PC-3 (cell line): ENCODE data around the gene TEX51. TPM values are rescaled to one million over a fixed set of nuclear protein-coding genes. Genes with fewer than 3 reads are reported as not detected.

ENCODE experiments used
- ATAC-seq: fragments of 200-7000 bp; cut with Tn5 transposase; 2 replicates; pipeline ENCODE4 v1.9.1; 2020; ENCODE audit warnings: mild to moderate bottlenecking, moderate library complexity
- BruUV-seq: library from RNA; stranded (reverse); fragments of 400-500 nt; replicated peaks from 2 replicates; lab custom pipeline; 2021; lab: Mats Ljungman, UMichigan
- CTCF ChIA-PET: fragments of 300-600 bp; sonication (Branson Sonifier 250); formaldehyde crosslinking; loops from one replicate; lab custom pipeline; 2022; ENCODE audit warnings: antibody characterized with exemption; lab: Charles Lee
- POLR2A ChIA-PET: fragments of 300-600 bp; sonication (Branson Sonifier 250); formaldehyde crosslinking; loops from one replicate; lab custom pipeline; 2022; ENCODE audit warnings: antibody characterized with exemption; ENCODE audit not compliant: unreplicated experiment; lab: Charles Lee
- DNase-seq: peaks from one replicate; pipeline ENCODE4 v3.0.0-alpha.2; 2015
- H2AFZ ChIP-seq: fragments of 300-600 bp; sonication (generic); 2 replicates; pipeline ENCODE4 v1.6.0; 2016; ENCODE audit warnings: antibody characterized with exemption, low read length
- H3F3A ChIP-seq: fragments of 300-600 bp; sonication (generic); one replicate; pipeline ENCODE4 v1.6.0; 2017; ENCODE audit warnings: antibody characterized with exemption, low read length, control low read depth, mild to moderate bottlenecking; ENCODE audit not compliant: unreplicated experiment
- H3K27ac ChIP-seq: fragments of 300-600 bp; sonication (generic); 2 replicates; pipeline ENCODE4 v1.5.1; 2016; ENCODE audit warnings: mild to moderate bottlenecking, low read length
- H3K27me3 ChIP-seq: fragments of 300-600 bp; sonication (generic); 2 replicates; pipeline ENCODE4 v1.6.1; 2016; ENCODE audit warnings: low read length, mixed read lengths
- H3K36me3 ChIP-seq: fragments of 300-600 bp; sonication (generic); 2 replicates; pipeline ENCODE4 v1.6.1; 2016; ENCODE audit warnings: low read depth, mixed run types, low read length, mixed read lengths
- H3K4me1 ChIP-seq: fragments of 300-600 bp; sonication (generic); 2 replicates; pipeline ENCODE4 v1.5.1; 2016; ENCODE audit warnings: low read length; ENCODE audit not compliant: insufficient read depth
- H3K4me2 ChIP-seq: fragments of 300-600 bp; sonication (generic); 2 replicates; pipeline ENCODE4 v1.6.0; 2016; ENCODE audit warnings: low read length
- H3K4me3 ChIP-seq: fragments of 300-600 bp; sonication (generic); 2 replicates; pipeline ENCODE4 v1.5.1; 2016; ENCODE audit warnings: mild to moderate bottlenecking, low read length, mixed read lengths
- H3K79me2 ChIP-seq: fragments of 300-600 bp; sonication (generic); 2 replicates; pipeline ENCODE4 v1.6.1; 2017; ENCODE audit warnings: low read length, mixed read lengths
- H3K9ac ChIP-seq: fragments of 300-600 bp; sonication (generic); 2 replicates; pipeline ENCODE4 v1.6.0; 2016; ENCODE audit warnings: mild to moderate bottlenecking, low read length
- H3K9me2 ChIP-seq: fragments of 300-600 bp; sonication (generic); replicated peaks from 2 replicates; pipeline ENCODE4 v1.6.1; 2016; ENCODE audit warnings: mixed run types, low read length, mixed read lengths
- H3K9me3 ChIP-seq: fragments of 300-600 bp; sonication (generic); 2 replicates; pipeline ENCODE4 v1.6.1; 2016; ENCODE audit warnings: low read length, mixed read lengths
- H4K20me1 ChIP-seq: fragments of 300-600 bp; sonication (generic); 2 replicates; pipeline ENCODE4 v1.6.1; 2016; ENCODE audit warnings: low read length, mixed read lengths
- CTCF ChIP-seq: fragments of 300-600 bp; sonication (generic); conservative IDR thresholded peaks from 2 replicates; pipeline ENCODE4 v1.5.1; 2017; ENCODE audit warnings: antibody characterized with exemption, low read depth, mild to moderate bottlenecking, low read length
- EZH2 ChIP-seq: fragments of 300-600 bp; sonication (generic); IDR thresholded peaks from one replicate; pipeline ENCODE4 v1.6.1; 2017; ENCODE audit warnings: antibody characterized with exemption, mild to moderate bottlenecking, low read length; ENCODE audit not compliant: unreplicated experiment
- EZH2phosphoT487 ChIP-seq: fragments of 300-600 bp; sonication (generic); IDR thresholded peaks from 2 replicates; pipeline ENCODE4 v1.6.1; 2018; ENCODE audit warnings: mild to moderate bottlenecking, antibody characterized with exemption, low read length, borderline replicate concordance
- intact Hi-C: fragments of 100-400 bp; cut with micrococcal nuclease; formaldehyde crosslinking; loops from 2 replicates; pipeline ENCODE4 v1.9.0; 2023
- total RNA-seq: library from RNA; depleted of rRNA; stranded (reverse); fragments of >200 nt; gene quantifications from 2 replicates; pipeline ENCODE4 v1.2.3, GENCODE V29; 2014

The TEX51 gene
- total RNA-seq, 1 experiment from 2014 or later, result not detected

GRCh38 chr2:126858436-126858835 lies 40.3 kb upstream of the TEX51 start:
- CTCF ChIA-PET, result no interaction called here
- no peak overlapping the region for H3K27ac ChIP-seq

GRCh38 chr2:126858991-126859390 lies 39.7 kb upstream of the TEX51 start:
- H3K4me1 ChIP-seq, result no peaks in the 10 kb centered on the region
- ATAC-seq, result no peak
- no peaks in the 10 kb centered on the region for H3K9me3 ChIP-seq
- CTCF ChIA-PET, result no interaction called here
- intact Hi-C loops, result no loop called here
- H3K36me3 ChIP-seq, result no peaks in the 10 kb centered on the region
- H3K27me3 ChIP-seq, result no peaks in the 10 kb centered on the region
- no peak for DNase-seq
- no peaks in the 10 kb centered on the region for H3F3A ChIP-seq
- BruUV-seq, result no TSS peak
- no peaks in the 10 kb centered on the region for H3K9me2 ChIP-seq
- no peaks in the 10 kb centered on the region for H4K20me1 ChIP-seq
- H3K27ac ChIP-seq, result no peak overlapping the region
- no peak overlapping the region for H3K4me2 ChIP-seq
- no peaks in the 10 kb centered on the region for H3K79me2 ChIP-seq
- TF ChIP-seq EZH2, result no peak
- TF ChIP-seq CTCF, result no peak
- no peak for TF ChIP-seq EZH2phosphoT487
- no peak overlapping the region for H3K9ac ChIP-seq
- POLR2A ChIA-PET, result no interaction called here
- H3K4me3 ChIP-seq, result no peak overlapping the region
- no peak overlapping the region for H2AFZ ChIP-seq

More at GRCh38 chr2:126858436-126858835, 40.3 kb upstream of the TEX51 start:
- DNase-seq (no peak), ATAC-seq (no peak)
- no peak for TF ChIP-seq CTCF
- TF ChIP-seq EZH2phosphoT487, result no peak
- no peak for TF ChIP-seq EZH2
- H3K79me2 ChIP-seq, result no peaks in the 10 kb centered on the region
- H3K9ac ChIP-seq, result no peak overlapping the region
- H3K27me3 ChIP-seq, result 0 out of 2 replicates have a peak, but pooled peaks cover 3% of the 10 kb centered on the region
- intact Hi-C loops, result no loop called here
- no peaks in the 10 kb centered on the region for H3K9me3 ChIP-seq
- no peak overlapping the region for H2AFZ ChIP-seq
- POLR2A ChIA-PET, result no interaction called here
- H3K9me2 ChIP-seq, result no peaks in the 10 kb centered on the region
- no peaks in the 10 kb centered on the region for H3K4me1 ChIP-seq
- H3F3A ChIP-seq, result no peaks in the 10 kb centered on the region
- no TSS peak for BruUV-seq
- H3K36me3 ChIP-seq, result no peaks in the 10 kb centered on the region
- no peaks in the 10 kb centered on the region for H4K20me1 ChIP-seq
- H3K4me3 ChIP-seq, result no peak overlapping the region
- H3K4me2 ChIP-seq, result no peak overlapping the region

- no peak overlapping the region for H3K9ac ChIP-seq
- DNase-seq (no peak), ATAC-seq (no peak)
- H2AFZ ChIP-seq, result no peak overlapping the region
- H3K27me3 ChIP-seq, result no peaks in the 10 kb centered on the region
- ChIA-PET CTCF (no interaction called here), POLR2A (no interaction called here)
- BruUV-seq, result no TSS peak
- no peaks in the 10 kb centered on the region for H3K9me2 ChIP-seq
- no peaks in the 10 kb centered on the region for H3K4me1 ChIP-seq
- H3K79me2 ChIP-seq, result no peaks in the 10 kb centered on the region
- no peak overlapping the region for H3K27ac ChIP-seq
- H4K20me1 ChIP-seq, result no peaks in the 10 kb centered on the region
- no peak overlapping the region for H3K4me3 ChIP-seq
- no peaks in the 10 kb centered on the region for H3K9me3 ChIP-seq
- H3F3A ChIP-seq, result no peaks in the 10 kb centered on the region
- intact Hi-C loops, result no loop called here
- H3K4me2 ChIP-seq, result no peak overlapping the region
- TF ChIP-seq CTCF, result no peak
- no peak for TF ChIP-seq EZH2
- TF ChIP-seq EZH2phosphoT487, result no peak
- H3K36me3 ChIP-seq, result no peaks in the 10 kb centered on the region
These were observed 39.1 kb upstream of the TEX51 start for GRCh38 chr2:126859631-126860030.
